ENCODE data around the gene GPATCH1.

DNA sequence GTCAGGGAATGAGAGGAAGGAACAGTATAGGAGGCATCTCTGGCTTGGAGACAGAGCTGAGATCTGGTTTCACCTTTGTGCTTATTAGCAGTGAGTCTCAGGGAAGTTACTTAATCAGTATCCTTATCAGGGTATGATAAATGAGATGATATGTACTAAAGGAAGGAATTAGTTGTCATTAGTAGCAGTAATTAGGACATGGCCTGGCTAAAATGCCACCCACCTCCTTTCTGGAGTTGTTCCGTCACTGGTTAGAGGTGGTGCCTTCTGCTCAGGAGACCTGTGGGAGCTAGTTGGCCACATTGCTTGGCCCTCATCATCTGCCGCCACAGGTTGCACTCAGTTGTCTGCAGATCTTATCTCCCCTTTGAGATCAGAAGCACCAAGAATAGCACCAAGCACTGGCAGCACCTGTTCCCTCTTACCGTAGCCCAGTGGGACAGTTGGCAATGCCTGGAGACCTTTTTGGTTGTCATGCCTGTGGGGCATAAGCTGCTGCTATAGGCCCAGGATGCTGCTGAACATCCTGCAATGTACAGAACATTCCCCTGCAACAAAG, 4.7 kb downstream of the GPATCH1 start:
- TF ChIP-seq, protein P1, sequence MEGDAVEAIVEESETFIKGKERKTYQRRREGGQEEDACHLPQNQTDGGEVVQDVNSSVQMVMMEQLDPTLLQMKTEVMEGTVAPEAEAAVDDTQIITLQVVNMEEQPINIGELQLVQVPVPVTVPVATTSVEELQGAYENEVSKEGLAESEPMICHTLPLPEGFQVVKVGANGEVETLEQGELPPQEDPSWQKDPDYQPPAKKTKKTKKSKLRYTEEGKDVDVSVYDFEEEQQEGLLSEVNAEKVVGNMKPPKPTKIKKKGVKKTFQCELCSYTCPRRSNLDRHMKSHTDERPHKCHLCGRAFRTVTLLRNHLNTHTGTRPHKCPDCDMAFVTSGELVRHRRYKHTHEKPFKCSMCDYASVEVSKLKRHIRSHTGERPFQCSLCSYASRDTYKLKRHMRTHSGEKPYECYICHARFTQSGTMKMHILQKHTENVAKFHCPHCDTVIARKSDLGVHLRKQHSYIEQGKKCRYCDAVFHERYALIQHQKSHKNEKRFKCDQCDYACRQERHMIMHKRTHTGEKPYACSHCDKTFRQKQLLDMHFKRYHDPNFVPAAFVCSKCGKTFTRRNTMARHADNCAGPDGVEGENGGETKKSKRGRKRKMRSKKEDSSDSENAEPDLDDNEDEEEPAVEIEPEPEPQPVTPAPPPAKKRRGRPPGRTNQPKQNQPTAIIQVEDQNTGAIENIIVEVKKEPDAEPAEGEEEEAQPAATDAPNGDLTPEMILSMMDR (IDR thresholded peaks at IDR 0.05 in 2 of 3, conservative IDR thresholded peaks at IDR 0.05 in 1 of 3; ENCODE audit: control insufficient read depth in 2 of 3, extremely low read depth in 1 of 3, insufficient read depth in 1 of 3, low read depth in 3 of 3, low read length in 3 of 3): no peak
- TF ChIP-seq FOXM1 (IDR thresholded peaks at IDR 0.05; ENCODE audit: low read depth, low read length): no peak
- TF ChIP-seq ZNF207 (IDR thresholded peaks at IDR 0.05; ENCODE audit: borderline replicate concordance): no peak
- no peak for TF ChIP-seq E2F8 (IDR thresholded peaks at IDR 0.05; ENCODE audit: low read depth, partially characterized antibody)
- TF ChIP-seq, protein P2, sequence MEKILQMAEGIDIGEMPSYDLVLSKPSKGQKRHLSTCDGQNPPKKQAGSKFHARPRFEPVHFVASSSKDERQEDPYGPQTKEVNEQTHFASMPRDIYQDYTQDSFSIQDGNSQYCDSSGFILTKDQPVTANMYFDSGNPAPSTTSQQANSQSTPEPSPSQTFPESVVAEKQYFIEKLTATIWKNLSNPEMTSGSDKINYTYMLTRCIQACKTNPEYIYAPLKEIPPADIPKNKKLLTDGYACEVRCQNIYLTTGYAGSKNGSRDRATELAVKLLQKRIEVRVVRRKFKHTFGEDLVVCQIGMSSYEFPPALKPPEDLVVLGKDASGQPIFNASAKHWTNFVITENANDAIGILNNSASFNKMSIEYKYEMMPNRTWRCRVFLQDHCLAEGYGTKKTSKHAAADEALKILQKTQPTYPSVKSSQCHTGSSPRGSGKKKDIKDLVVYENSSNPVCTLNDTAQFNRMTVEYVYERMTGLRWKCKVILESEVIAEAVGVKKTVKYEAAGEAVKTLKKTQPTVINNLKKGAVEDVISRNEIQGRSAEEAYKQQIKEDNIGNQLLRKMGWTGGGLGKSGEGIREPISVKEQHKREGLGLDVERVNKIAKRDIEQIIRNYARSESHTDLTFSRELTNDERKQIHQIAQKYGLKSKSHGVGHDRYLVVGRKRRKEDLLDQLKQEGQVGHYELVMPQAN (conservative IDR thresholded peaks at IDR 0.05): no peak
- TF ChIP-seq STAT3 (IDR thresholded peaks at IDR 0.05; ENCODE audit: low read depth, low read length): no peak
- TF ChIP-seq, protein P3, sequence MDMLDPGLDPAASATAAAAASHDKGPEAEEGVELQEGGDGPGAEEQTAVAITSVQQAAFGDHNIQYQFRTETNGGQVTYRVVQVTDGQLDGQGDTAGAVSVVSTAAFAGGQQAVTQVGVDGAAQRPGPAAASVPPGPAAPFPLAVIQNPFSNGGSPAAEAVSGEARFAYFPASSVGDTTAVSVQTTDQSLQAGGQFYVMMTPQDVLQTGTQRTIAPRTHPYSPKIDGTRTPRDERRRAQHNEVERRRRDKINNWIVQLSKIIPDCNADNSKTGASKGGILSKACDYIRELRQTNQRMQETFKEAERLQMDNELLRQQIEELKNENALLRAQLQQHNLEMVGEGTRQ (IDR thresholded peaks at IDR 0.05; ENCODE audit: borderline replicate concordance, low read depth, low read length): no peak
- TF ChIP-seq, protein P4, sequence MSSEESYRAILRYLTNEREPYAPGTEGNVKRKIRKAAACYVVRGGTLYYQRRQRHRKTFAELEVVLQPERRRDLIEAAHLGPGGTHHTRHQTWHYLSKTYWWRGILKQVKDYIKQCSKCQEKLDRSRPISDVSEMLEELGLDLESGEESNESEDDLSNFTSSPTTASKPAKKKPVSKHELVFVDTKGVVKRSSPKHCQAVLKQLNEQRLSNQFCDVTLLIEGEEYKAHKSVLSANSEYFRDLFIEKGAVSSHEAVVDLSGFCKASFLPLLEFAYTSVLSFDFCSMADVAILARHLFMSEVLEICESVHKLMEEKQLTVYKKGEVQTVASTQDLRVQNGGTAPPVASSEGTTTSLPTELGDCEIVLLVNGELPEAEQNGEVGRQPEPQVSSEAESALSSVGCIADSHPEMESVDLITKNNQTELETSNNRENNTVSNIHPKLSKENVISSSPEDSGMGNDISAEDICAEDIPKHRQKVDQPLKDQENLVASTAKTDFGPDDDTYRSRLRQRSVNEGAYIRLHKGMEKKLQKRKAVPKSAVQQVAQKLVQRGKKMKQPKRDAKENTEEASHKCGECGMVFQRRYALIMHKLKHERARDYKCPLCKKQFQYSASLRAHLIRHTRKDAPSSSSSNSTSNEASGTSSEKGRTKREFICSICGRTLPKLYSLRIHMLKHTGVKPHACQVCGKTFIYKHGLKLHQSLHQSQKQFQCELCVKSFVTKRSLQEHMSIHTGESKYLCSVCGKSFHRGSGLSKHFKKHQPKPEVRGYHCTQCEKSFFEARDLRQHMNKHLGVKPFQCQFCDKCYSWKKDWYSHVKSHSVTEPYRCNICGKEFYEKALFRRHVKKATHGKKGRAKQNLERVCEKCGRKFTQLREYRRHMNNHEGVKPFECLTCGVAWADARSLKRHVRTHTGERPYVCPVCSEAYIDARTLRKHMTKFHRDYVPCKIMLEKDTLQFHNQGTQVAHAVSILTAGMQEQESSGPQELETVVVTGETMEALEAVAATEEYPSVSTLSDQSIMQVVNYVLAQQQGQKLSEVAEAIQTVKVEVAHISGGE (CRISPR knock-in tag; IDR thresholded peaks at IDR 0.05): no peak
